WI38 (cell line): Measurements from ENCODE around the gene RASAL2.

Experiments used
- H3K4me3 ChIP-seq: 2 replicates; pipeline ENCODE4 v1.5.1; 2011; ENCODE audit warnings: low read depth, mild to moderate bottlenecking, control low read depth, low read length
- TF ChIP-seq, protein P1 (sequence below): IDR thresholded peaks from 2 replicates; pipeline ENCODE4 v1.5.1; 2012; ENCODE audit warnings: low read depth, mild to moderate bottlenecking, control low read depth, low read length

The RASAL2 gene

GRCh38 chr1:178472531-178472930 lies 378.6 kb downstream of the RASAL2 start:
- TF ChIP-seq, protein P1, sequence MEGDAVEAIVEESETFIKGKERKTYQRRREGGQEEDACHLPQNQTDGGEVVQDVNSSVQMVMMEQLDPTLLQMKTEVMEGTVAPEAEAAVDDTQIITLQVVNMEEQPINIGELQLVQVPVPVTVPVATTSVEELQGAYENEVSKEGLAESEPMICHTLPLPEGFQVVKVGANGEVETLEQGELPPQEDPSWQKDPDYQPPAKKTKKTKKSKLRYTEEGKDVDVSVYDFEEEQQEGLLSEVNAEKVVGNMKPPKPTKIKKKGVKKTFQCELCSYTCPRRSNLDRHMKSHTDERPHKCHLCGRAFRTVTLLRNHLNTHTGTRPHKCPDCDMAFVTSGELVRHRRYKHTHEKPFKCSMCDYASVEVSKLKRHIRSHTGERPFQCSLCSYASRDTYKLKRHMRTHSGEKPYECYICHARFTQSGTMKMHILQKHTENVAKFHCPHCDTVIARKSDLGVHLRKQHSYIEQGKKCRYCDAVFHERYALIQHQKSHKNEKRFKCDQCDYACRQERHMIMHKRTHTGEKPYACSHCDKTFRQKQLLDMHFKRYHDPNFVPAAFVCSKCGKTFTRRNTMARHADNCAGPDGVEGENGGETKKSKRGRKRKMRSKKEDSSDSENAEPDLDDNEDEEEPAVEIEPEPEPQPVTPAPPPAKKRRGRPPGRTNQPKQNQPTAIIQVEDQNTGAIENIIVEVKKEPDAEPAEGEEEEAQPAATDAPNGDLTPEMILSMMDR, result no peak

GRCh38 chr1:178477373-178477772 lies 383.5 kb downstream of the RASAL2 start:
- TF ChIP-seq, protein P1, result no peak
- H3K4me3 ChIP-seq, result no peak overlapping the region

More at GRCh38 chr1:178472531-178472930, 378.6 kb downstream of the RASAL2 start:
- no peak overlapping the region for H3K4me3 ChIP-seq

DNA sequence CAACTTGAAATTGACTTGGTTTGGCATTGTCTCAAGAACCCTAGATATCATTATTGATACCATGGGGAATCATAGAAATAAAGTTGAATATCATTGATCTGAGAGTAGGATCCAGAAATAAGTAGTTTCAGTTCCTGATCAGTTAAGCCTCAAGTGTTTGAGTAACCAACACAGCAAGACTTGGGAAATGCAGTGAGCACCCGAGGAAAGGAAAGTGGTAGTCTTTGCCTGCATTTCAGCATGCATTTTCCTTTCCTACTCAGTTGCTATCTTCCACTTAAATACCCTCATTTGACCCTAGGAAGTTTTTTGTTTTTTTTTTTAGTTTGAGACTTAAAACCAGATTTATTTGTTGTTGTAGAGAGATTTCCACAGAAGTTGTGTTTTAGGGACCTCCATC lies 383.9 kb downstream of the RASAL2 start:
- TF ChIP-seq, protein P1, result no peak
- no peak overlapping the region for H3K4me3 ChIP-seq

- no peak overlapping the region for H3K4me3 ChIP-seq
- TF ChIP-seq, protein P1, result no peak
Observed at GRCh38 chr1:178483251-178483957, 389.5 kb downstream of the RASAL2 start.

DNA sequence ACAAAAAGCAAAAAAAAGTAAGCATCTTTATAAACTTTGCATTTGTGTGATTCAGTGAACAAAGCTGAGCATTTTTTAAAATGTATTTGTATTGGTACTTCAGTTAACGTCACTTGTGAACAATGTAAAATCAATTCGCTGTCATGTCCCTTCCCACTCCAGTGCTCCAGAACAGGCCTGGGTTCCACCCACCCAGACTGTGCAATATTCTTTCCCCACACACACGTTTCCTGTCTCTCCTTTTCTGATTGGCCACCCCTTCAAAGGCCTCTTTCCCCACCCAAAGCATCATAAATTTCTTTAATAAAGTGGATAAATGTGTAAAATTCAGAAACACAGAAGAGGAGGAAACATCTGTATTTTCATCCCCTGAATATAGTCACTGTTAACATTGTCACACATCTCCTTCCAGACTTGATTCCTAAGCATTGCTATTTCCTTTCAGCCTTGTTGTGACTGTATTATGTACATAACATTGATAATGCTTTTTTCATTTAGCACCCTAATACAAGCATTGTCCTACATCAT lies 390.9 kb downstream of the RASAL2 start:
- H3K4me3 ChIP-seq, result no peak overlapping the region
- TF ChIP-seq, protein P1, result no peak

GRCh38 chr1:178485541-178485981 lies 391.7 kb downstream of the RASAL2 start:
- TF ChIP-seq, protein P1, result no peak

DNA sequence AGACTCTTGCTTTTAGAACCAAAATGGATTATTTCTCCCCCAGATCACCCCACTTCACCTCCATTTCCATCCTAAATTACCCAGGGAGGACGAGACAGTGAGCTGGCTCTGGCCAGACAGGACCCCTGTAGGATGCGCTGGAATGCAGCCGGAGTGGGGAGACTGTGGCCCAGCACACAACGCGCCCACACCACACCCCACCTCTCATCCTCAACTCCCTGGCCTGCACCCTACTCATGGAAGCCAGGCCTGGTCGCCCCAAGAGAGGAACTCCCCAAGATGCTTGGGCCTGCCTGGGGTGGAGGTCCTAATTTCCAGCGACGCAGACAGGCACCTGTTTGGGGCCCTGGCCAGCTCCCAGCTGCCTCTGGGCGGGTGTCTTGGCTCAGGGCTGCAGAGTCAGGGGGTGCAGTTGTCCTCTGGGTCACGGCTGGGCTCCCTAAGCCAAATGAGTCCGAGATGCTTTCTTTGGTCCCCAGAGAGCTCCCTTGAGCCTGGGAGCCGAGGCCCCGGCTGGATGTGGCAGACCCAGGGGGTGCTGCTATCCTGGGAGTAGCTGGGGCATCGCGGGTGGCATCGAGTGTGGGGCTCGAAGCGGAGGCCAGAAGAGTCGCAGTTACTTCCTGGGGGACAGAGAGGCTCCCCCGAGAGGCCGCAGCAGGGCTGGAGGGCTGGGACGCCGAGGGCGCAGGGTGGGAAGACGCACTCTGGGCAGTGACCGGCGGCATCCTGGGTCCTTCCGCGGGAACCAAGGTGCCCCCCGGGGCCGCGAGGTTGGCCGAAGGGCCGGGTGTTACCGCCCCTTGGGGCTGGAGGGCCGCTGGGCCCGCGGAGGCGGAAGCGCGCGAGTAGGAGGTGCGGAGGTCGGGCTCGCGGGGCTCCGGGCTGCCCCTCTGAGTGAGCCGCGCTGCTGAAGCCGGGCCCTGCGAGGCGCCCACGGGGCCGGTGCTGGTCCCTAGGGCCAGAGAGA lies 392.5 kb downstream of the RASAL2 start:
- TF ChIP-seq, protein P1, result no peak
- H3K4me3 ChIP-seq, result no peak overlapping the region

More at GRCh38 chr1:178485541-178485981, 391.7 kb downstream of the RASAL2 start:
- no peak overlapping the region for H3K4me3 ChIP-seq
